IPS-15b (cell line): ENCODE data around the gene S100A14.
"Not testable (repeated sequence)": the region's sequence is repeated elsewhere in the genome, so short reads cannot be mapped to it uniquely, and the experiment has no call there.

Experiments
- H3K27me3 ChIP-seq: one replicate; pipeline ENCODE4 v1.6.1; 2013; ENCODE audit warnings: low read length; ENCODE audit not compliant: control insufficient read depth, insufficient read depth
- H3K36me3 ChIP-seq: one replicate; pipeline ENCODE4 v1.6.1; 2013; ENCODE audit warnings: low read length; ENCODE audit not compliant: control insufficient read depth, insufficient read depth
- H3K4me1 ChIP-seq: one replicate; pipeline ENCODE4 v1.6.1; 2013; ENCODE audit warnings: mild to moderate bottlenecking, low read length; ENCODE audit not compliant: control insufficient read depth, insufficient read depth
- H3K4me3 ChIP-seq: one replicate; pipeline ENCODE4 v1.5.1; 2013; ENCODE audit warnings: low read depth, low read length
- H3K9ac ChIP-seq: one replicate; pipeline ENCODE4 v1.6.1; 2013; ENCODE audit warnings: low read depth, mild to moderate bottlenecking, low read length
- H3K9me3 ChIP-seq: one replicate; pipeline ENCODE4 v1.6.1; 2013; ENCODE audit warnings: mild to moderate bottlenecking, low read length; ENCODE audit not compliant: control insufficient read depth, insufficient read depth

S100A14 gene

DNA sequence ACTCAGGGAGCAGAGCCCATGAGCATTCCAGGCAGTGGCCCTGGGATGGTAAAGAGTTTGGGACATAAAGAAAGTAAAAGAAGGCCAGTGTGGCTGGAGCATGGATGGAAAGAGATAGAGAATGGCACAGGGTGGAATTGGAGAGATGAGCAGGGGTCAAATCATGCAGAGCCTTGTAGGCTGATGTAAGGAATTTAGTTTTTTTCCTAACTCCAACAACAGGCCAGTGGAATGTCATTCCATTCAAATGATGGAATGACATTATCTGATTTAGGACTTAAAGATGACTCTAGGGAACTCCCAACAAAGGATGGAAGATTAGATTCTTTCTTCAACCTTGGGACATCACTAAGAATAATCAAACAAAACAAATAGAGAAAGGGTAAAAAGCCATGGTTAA is 37.6 kb downstream of the S100A14 start:
- H3K9ac ChIP-seq: no peak overlapping the region
- H3K27me3 ChIP-seq: no peaks in the 10 kb centered on the region
- no peak overlapping the region for H3K4me3 ChIP-seq
- peaks cover 6% of the 10 kb centered on the region for H3K4me1 ChIP-seq
- H3K9me3 ChIP-seq: no peaks in the 10 kb centered on the region
- no peaks in the 10 kb centered on the region for H3K36me3 ChIP-seq

- Histone ChIP-seq H3K36me3 (no peaks in the 10 kb centered on the region), H3K9ac (no peak overlapping the region), H3K27me3 (no peaks in the 10 kb centered on the region), H3K4me1 (peaks cover 6% of the 10 kb centered on the region), H3K9me3 (no peaks in the 10 kb centered on the region), H3K4me3 (no peak overlapping the region)
Measured at GRCh38 chr1:153577624-153578051, 38.5 kb downstream of the S100A14 start.

DNA sequence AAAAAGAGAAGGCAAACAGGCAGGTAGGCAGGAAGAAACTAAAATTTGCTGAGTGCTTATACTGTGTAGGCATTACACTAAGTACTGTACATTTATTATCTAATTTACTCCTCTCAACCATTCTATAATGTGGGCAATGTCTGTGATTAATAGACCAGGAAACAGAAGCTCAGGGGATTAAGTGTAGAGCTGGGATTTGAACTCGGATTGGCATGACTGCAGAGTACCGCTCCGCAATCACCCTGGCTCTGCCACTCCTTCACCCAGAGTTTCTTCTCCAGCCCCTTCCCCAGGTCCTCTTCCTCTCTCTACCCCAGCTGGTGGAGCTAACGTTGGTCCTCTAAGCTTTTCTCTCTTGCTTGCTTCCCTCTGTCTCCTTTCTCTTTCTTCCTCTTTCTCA is 39.0 kb downstream of the S100A14 start:
- Histone ChIP-seq H3K9ac (no peak overlapping the region), H3K4me1 (peaks cover 6% of the 10 kb centered on the region), H3K4me3 (no peak overlapping the region), H3K9me3 (no peaks in the 10 kb centered on the region), H3K36me3 (no peaks in the 10 kb centered on the region), H3K27me3 (no peaks in the 10 kb centered on the region)

- not testable (repeated sequence) for H3K9ac ChIP-seq, H3K36me3 ChIP-seq, H3K4me3 ChIP-seq, H3K4me1 ChIP-seq, H3K9me3 ChIP-seq, H3K27me3 ChIP-seq
Measured at GRCh38 chr1:153575497-153575896, 40.6 kb downstream of the S100A14 start.

GRCh38 chr1:153575081-153575491 is 41.0 kb downstream of the S100A14 start:
- H3K9ac ChIP-seq, H3K27me3 ChIP-seq, H3K9me3 ChIP-seq, H3K4me3 ChIP-seq, H3K36me3 ChIP-seq, H3K4me1 ChIP-seq: not testable (repeated sequence)

DNA sequence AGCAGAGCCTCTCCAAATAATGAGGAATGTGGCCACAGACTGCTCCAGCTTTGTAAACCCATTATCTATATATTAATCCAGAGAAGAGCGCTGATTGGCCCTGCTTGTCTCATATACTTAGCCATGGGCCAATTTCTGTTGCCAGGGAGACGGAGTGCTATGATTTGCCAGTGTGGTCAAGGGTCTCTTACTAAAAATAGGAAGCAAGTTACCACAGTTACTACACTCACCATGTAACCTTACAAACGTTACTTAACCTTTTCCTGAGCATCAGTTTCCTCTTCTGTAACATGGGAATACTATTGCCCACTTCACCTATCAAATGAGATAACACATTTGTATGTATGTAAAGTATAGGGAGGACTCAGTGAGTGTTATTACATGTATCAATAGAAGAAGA is 42.8 kb downstream of the S100A14 start:
- H3K36me3 ChIP-seq: no peaks in the 10 kb centered on the region
- no peak overlapping the region for H3K9ac ChIP-seq
- H3K27me3 ChIP-seq: no peaks in the 10 kb centered on the region
- no peaks in the 10 kb centered on the region for H3K9me3 ChIP-seq
- no peak overlapping the region for H3K4me3 ChIP-seq
- H3K4me1 ChIP-seq: peaks cover 6% of the 10 kb centered on the region

DNA sequence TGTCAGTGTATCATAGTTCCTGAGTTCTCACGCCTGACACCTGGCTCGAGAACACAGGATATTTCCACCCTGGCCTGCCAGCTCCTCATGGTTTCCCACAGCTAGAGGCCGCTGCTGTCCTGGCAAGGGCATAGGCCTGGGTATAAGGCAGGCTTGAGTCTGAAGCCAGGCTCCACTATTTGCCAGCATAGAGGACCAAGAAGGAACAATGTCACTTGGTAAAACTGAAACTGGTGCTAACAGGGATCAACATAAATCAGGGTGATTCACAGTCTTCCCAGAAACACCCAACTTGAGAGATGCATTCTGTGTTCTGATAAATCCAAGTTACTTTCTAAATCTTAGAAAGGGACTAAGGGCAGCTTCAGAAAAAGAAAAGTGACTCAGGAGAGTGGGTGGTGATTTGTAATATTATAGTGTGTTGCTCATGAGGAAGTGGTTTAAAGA is 43.5 kb downstream of the S100A14 start:
- Histone ChIP-seq H3K4me3 (no peak overlapping the region), H3K9ac (no peak overlapping the region), H3K36me3 (no peaks in the 10 kb centered on the region), H3K9me3 (no peaks in the 10 kb centered on the region), H3K4me1 (peaks cover 10% of the 10 kb centered on the region), H3K27me3 (no peaks in the 10 kb centered on the region)

GRCh38 chr1:153571706-153572105 is 44.4 kb downstream of the S100A14 start:
- H3K9me3 ChIP-seq: no peaks in the 10 kb centered on the region
- no peaks in the 10 kb centered on the region for H3K27me3 ChIP-seq
- H3K4me3 ChIP-seq: no peak overlapping the region
- no peak overlapping the region for H3K9ac ChIP-seq
- H3K36me3 ChIP-seq: no peaks in the 10 kb centered on the region
- peaks cover 16% of the 10 kb centered on the region for H3K4me1 ChIP-seq

- no peaks in the 10 kb centered on the region for H3K36me3 ChIP-seq
- H3K4me3 ChIP-seq: no peak overlapping the region
- no peaks in the 10 kb centered on the region for H3K27me3 ChIP-seq
- H3K9ac ChIP-seq: no peak overlapping the region
- no peaks in the 10 kb centered on the region for H3K9me3 ChIP-seq
- H3K4me1 ChIP-seq: peaks cover 20% of the 10 kb centered on the region
Measured at GRCh38 chr1:153570874-153571273, 45.3 kb downstream of the S100A14 start.

DNA sequence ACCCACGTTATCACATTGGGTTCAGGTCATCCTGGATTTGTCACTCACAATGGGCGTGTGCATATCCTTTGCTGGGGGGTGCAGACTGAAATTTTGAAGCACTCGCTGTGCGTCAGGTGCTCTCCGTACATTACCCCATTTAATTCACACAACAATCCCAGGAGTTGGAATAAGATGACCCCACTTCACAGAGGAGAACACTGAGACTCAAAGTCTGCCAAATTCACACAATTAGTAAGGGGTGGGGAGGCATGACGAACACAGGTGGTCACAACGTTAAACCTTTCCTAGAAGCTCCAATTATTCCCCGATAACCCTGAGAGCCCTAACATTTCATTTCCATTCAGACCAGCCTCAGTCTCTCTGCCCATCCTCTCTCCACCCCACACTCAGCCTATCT is 46.7 kb downstream of the S100A14 start:
- Histone ChIP-seq H3K9me3 (no peaks in the 10 kb centered on the region), H3K4me3 (no peak overlapping the region), H3K36me3 (no peaks in the 10 kb centered on the region), H3K9ac (no peak overlapping the region), H3K27me3 (no peaks in the 10 kb centered on the region), H3K4me1 (peaks cover 21% of the 10 kb centered on the region)

DNA sequence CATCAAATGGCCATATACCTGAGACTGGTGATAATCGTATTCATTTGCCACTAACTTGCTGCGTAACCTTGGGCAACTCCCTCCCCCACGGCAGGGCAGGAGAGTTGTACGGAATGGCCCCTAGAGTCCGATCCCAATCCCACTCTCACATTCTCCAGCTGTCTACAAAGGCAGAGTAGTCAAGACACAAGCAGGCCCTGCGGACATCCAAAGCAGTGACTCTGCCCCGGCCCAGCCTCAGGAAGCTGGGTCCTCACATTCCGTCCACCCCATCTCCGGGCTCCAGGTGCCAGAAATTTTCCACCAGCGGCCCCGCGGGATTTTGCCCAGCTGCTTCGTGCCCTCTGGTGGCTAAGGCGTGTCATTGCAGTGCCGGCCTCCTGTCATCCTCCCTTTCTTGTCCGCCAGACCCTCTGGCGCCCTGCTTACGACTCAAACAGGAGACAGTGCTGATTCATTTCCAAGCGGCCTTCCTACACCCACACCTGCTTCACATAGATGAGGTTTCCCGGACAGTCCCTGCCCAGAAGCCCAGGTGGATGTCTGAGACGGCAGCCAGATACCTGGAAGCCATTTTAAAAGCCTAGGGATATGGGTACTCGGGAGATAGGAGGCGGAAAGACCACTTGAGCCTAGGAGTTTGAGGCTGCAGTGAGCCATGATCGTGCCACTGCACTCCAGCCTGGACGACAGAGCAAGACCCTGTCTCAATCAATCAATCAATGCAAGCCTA is 47.6 kb downstream of the S100A14 start:
- H3K4me3 ChIP-seq: peak overlapping the region; percentile 40
- H3K36me3 ChIP-seq: no peaks in the 10 kb centered on the region
- H3K4me1 ChIP-seq: peaks cover 21% of the 10 kb centered on the region
- H3K9me3 ChIP-seq: no peaks in the 10 kb centered on the region
- peak overlapping the region; percentile 47 for H3K9ac ChIP-seq
- no peaks in the 10 kb centered on the region for H3K27me3 ChIP-seq

DNA sequence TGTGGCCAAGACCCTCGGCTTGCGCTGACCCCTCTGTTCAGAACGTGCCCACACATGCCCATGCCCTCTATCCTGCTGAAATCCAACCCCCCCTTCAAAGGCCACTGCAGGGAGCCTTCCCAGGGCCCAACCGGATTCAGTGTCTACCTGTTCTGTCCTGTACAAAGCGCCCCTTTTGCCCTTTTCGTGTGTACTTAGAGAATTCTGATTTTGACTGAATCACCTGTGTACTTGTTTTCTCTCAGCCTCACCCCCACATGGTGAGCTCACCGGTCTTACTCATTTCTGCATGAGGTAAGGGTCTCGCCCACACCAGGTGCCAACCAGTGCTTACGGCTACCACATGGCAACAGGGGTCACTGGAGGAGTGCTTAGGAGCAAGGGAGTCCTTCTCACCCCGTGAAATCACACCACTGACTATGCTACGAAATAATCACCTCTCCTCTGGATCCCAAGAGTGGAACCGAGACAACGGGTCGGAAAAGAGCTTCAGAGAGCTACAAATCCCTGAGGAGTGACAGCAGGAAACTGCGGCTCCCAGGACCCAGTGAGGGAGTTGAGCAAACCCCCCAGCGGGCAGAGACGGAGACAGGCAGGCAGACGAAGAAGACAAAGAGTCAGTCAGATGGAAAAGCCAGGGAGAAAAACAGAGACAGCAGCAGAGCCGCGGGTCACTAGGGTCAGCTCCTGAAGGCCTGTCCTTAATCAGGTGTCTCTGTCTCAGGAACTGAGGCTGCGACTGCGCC is 48.3 kb downstream of the S100A14 start:
- H3K36me3 ChIP-seq: no peaks in the 10 kb centered on the region
- no peaks in the 10 kb centered on the region for H3K9me3 ChIP-seq
- no peaks in the 10 kb centered on the region for H3K27me3 ChIP-seq
- no peak overlapping the region for H3K9ac ChIP-seq
- peaks cover 21% of the 10 kb centered on the region for H3K4me1 ChIP-seq
- peak overlapping the region; percentile 40 for H3K4me3 ChIP-seq
